MM.1S (cell line): ENCODE measurements around the gene RPL36A.

Source experiments
- DNase-seq: peaks from one replicate; pipeline ENCODE4 v3.0.0-alpha.2; 2015
- H2AFZ ChIP-seq: fragments of 300-600 bp; sonication (generic); 2 replicates; pipeline ENCODE4 v1.6.0; 2016; ENCODE audit warnings: antibody characterized with exemption, low read length
- H3F3A ChIP-seq: fragments of 300-600 bp; sonication (generic); 2 replicates; pipeline ENCODE4 v1.6.1; 2016; ENCODE audit warnings: mild to moderate bottlenecking, antibody characterized with exemption, low read length, moderate library complexity, mixed read lengths; ENCODE audit not compliant: insufficient read depth
- H3K27ac ChIP-seq: fragments of 300-600 bp; sonication (generic); 2 replicates; pipeline ENCODE4 v1.5.1; 2016; ENCODE audit warnings: mild to moderate bottlenecking, low read length
- H3K27me3 ChIP-seq: fragments of 300-600 bp; sonication (generic); replicated peaks from 2 replicates; pipeline ENCODE4 v1.6.0; 2016; ENCODE audit warnings: low read length; ENCODE audit not compliant: insufficient read depth
- H3K36me3 ChIP-seq: fragments of 300-600 bp; sonication (generic); replicated peaks from 2 replicates; pipeline ENCODE4 v1.6.1; 2016; ENCODE audit warnings: mild to moderate bottlenecking, low read length, mixed read lengths; ENCODE audit not compliant: insufficient read depth
- H3K4me1 ChIP-seq: fragments of 300-600 bp; sonication (generic); 2 replicates; pipeline ENCODE4 v1.6.1; 2016; ENCODE audit warnings: low read length, mixed read lengths
- H3K4me2 ChIP-seq: fragments of 300-600 bp; sonication (generic); 2 replicates; pipeline ENCODE4 v1.6.0; 2016; ENCODE audit warnings: low read depth, low read length
- H3K4me3 ChIP-seq: fragments of 300-600 bp; sonication (generic); 2 replicates; pipeline ENCODE4 v1.5.1; 2016; ENCODE audit warnings: low read length, mixed read lengths
- H3K79me2 ChIP-seq: fragments of 300-600 bp; sonication (generic); 2 replicates; pipeline ENCODE4 v1.6.1; 2016; ENCODE audit warnings: mixed run types, low read length, mixed read lengths
- H3K9ac ChIP-seq: fragments of 300-600 bp; sonication (generic); 2 replicates; pipeline ENCODE4 v1.6.1; 2016; ENCODE audit warnings: low read length, mixed read lengths
- H3K9me2 ChIP-seq: fragments of 300-600 bp; sonication (generic); replicated peaks from 2 replicates; pipeline ENCODE4 v1.6.1; 2016; ENCODE audit warnings: mild to moderate bottlenecking, low read length, mixed read lengths; ENCODE audit not compliant: insufficient read depth
- H3K9me3 ChIP-seq: fragments of 300-600 bp; sonication (generic); replicated peaks from 2 replicates; pipeline ENCODE4 v1.6.1; 2016; ENCODE audit warnings: mild to moderate bottlenecking, low read length, mixed read lengths; ENCODE audit not compliant: insufficient read depth
- H4K20me1 ChIP-seq: fragments of 300-600 bp; sonication (generic); 2 replicates; pipeline ENCODE4 v1.6.1; 2016; ENCODE audit warnings: mild to moderate bottlenecking, low read length, moderate library complexity, mixed read lengths; ENCODE audit not compliant: insufficient read depth
- CTCF ChIP-seq: fragments of 300-600 bp; sonication (generic); IDR thresholded peaks from 2 replicates; pipeline ENCODE4 v1.5.1; 2016; ENCODE audit warnings: antibody characterized with exemption, low read length, mixed read lengths
- EZH2 ChIP-seq: fragments of 300-600 bp; sonication (generic); optimal IDR thresholded peaks from 2 replicates; pipeline ENCODE3; 2017; ENCODE audit warnings: low read depth, mild to moderate bottlenecking, antibody characterized with exemption, low read length, mixed read lengths
- EZH2phosphoT487 ChIP-seq: fragments of 300-600 bp; sonication (generic); IDR thresholded peaks from 2 replicates; pipeline ENCODE4 v1.6.1; 2018; ENCODE audit warnings: antibody characterized with exemption, low read length

RPL36A gene

DNA sequence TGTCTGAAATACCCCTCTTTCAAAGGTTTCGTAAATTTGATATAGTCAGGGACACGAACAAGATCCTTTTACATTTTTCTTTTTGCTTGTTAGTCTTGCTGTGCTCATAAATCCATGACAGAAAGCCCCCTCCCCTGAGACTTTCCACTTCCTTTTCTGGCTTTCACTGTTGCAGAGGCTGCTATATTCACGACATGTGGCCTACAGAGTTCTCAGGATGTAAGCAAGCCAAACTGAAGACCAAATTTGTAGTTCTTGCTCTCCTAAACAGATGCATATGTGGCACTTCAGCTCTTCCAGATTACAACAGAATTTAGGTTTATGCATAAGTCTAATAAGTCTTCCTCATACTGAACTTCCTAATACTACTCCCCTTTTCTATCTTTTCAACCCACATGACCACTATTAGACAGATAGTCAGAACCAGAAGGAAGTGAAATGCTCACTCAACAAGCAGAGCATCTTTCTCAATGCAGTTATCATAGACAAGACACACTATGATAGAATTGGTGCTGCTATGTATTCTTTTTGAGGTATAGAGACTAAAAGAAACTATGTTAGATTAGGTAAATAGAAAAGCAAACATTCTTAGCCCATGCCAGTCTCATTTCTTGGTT, 19.8 kb upstream of the RPL36A start:
- Histone ChIP-seq H3K9ac (no peak overlapping the region), H3F3A (no peaks in the 10 kb centered on the region)

DNA sequence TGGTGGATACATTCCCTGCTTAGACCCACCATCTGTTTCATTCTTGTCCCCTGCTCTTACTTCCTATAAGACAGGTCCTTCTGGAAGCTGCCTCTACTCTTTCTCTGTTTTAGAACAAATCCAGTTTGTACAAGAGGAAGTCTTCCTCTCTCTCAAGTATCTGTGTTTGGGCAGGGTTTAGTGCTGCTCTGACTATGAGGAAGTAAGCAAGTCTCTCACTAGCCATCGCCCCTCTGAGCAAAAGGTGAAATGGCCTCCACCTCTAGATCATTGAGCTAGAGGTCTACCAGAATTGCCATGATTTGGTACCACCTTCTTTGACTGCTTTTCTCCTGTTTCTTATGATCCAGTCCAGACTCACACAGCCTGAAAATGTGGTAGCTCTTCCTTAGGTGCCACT, 13.3 kb upstream of the RPL36A start:
- Histone ChIP-seq H3F3A (no peaks in the 10 kb centered on the region), H2AFZ (no peak overlapping the region), H3K4me3 (no peak overlapping the region), H4K20me1 (no peaks in the 10 kb centered on the region), H3K9me3 (no peaks in the 10 kb centered on the region), H3K4me2 (no peak overlapping the region), H3K27ac (no peak overlapping the region), H3K9me2 (no peaks in the 10 kb centered on the region), H3K27me3 (no peaks in the 10 kb centered on the region), H3K36me3 (no peaks in the 10 kb centered on the region), H3K4me1 (no peaks in the 10 kb centered on the region), H3K9ac (no peak overlapping the region), H3K79me2 (no peaks in the 10 kb centered on the region)
- TF ChIP-seq CTCF, result no peak
- TF ChIP-seq EZH2, result no peak
- TF ChIP-seq EZH2phosphoT487, result no peak
- DNase-seq, result no peak

More for the DNA sequence above, 19.8 kb upstream of the RPL36A start:
- Histone ChIP-seq H3K36me3 (no peaks in the 10 kb centered on the region), H3K9me3 (no peaks in the 10 kb centered on the region), H4K20me1 (no peaks in the 10 kb centered on the region), H3K9me2 (no peaks in the 10 kb centered on the region), H3K4me2 (no peak overlapping the region; the same call in 1 of the 2 replicates), H3K4me1 (peaks cover 14% of the 10 kb centered on the region), H2AFZ (0 out of 2 replicates have a peak overlapping the region, but pooled peaks have one; percentile 30), H3K27me3 (no peaks in the 10 kb centered on the region), H3K27ac (peak overlapping the region; percentile 38; the same call in 1 of the 2 replicates), H3K79me2 (no peaks in the 10 kb centered on the region), H3K4me3 (no peak overlapping the region)
- DNase-seq, result peak; percentile 21
- TF ChIP-seq EZH2, result no peak
- TF ChIP-seq CTCF, result no peak
- TF ChIP-seq EZH2phosphoT487, result no peak

- no peak for TF ChIP-seq CTCF
- TF ChIP-seq EZH2phosphoT487, result no peak
- no peak for TF ChIP-seq EZH2
- H4K20me1 ChIP-seq, result no peaks in the 10 kb centered on the region
- DNase-seq, result peak; percentile 63
- H3K27ac ChIP-seq, result peak overlapping the region; percentile 49; the same call in 1 of the 2 replicates
- peak overlapping the region; percentile 16; the same call in 1 of the 2 replicates for H3K9ac ChIP-seq
- no peaks in the 10 kb centered on the region for H3K9me2 ChIP-seq
- H3K4me2 ChIP-seq, result peak overlapping the region; percentile 47; the same call in 1 of the 2 replicates
- H3F3A ChIP-seq, result peaks cover 7% of the 10 kb centered on the region; the same call in 1 of the 2 replicates
- H3K27me3 ChIP-seq, result no peaks in the 10 kb centered on the region
- 0 out of 2 replicates have a peak overlapping the region, but pooled peaks have one; percentile 37 for H2AFZ ChIP-seq
- no peaks in the 10 kb centered on the region for H3K79me2 ChIP-seq
- peaks cover 16% of the 10 kb centered on the region; the same call in 1 of the 2 replicates for H3K4me1 ChIP-seq
- H3K4me3 ChIP-seq, result peak overlapping the region; percentile 3; the same call in 1 of the 2 replicates
- H3K9me3 ChIP-seq, result no peaks in the 10 kb centered on the region
- no peaks in the 10 kb centered on the region for H3K36me3 ChIP-seq
Observed at GRCh38 chrX:101383679-101384205, 7.1 kb upstream of the RPL36A start.
